ENCODE data around the gene CDK2.

DNA sequence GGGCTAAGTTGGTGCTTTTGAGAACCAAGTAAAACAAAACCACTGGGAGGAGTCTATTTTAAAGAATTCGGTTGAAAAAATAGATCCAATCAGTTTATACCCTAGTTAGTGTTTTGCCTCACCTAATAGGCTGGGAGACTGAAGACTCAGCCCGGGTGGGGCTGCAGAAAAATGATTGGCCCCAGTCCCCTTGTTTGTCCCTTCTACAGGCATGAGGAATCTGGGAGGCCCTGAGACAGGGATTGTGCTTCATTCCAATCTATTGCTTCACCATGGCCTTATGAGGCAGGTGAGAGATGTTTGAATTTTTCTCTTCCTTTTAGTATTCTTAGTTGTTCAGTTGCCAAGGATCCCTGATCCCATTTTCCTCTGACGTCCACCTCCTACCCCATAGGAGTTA is 5.4 kb downstream of the CDK2 start:
- TF ChIP-seq CTCF (IDR thresholded peaks at IDR 0.05; ENCODE audit: low read depth, low read length): no peak
- no peak for TF ChIP-seq EZH2phosphoT487 (IDR thresholded peaks at IDR 0.05; ENCODE audit: low read depth)

Data from OCI-LY3 (cell line).